CD4-positive, alpha-beta T cell (primary cell): ENCODE measurements around the gene NDUFB3. TPM values are rescaled to one million over a fixed set of nuclear protein-coding genes. Genes with fewer than 3 reads are reported as not detected.

ENCODE experiments used
- ATAC-seq: fragments of 200-7000 bp; cut with Tn5 transposase; one replicate; pipeline ENCODE4 v1.10.0; 2022; ENCODE audit warnings: mild to moderate bottlenecking; ENCODE audit not compliant: poor library complexity
- CTCF ChIA-PET: fragments of 350-600 bp; sonication (Branson Sonifier 250); formaldehyde crosslinking; loops from one replicate; lab custom pipeline; 2021; ENCODE audit warnings: antibody characterized with exemption, inconsistent platforms; lab: Charles Lee
- POLR2A ChIA-PET: fragments of 350-600 bp; sonication (Branson Sonifier 250); formaldehyde crosslinking; loops from one replicate; lab custom pipeline; 2021; ENCODE audit warnings: antibody characterized with exemption, inconsistent platforms; lab: Charles Lee
- DNase-seq, 14 experiments: peaks; one replicate each; pipeline ENCODE4 v3.0.0-alpha.2; 2013 to 2020; ENCODE audit warnings: mixed read lengths in 2 of 14
- H3K27ac ChIP-seq, 2 donors: one replicate each; pipeline versions ENCODE4 v1.5.1 to v1.7.0; 2013; ENCODE audit warnings: low read length in 2 of 2, low read depth in 1 of 2, mild to moderate bottlenecking in 1 of 2
- H3K27me3 ChIP-seq, 2 experiments: 1 replicate in 1 of 2; 2 replicates in 1 of 2; pipeline versions ENCODE4 v1.6.1 to v1.7.0; 2013; ENCODE audit warnings: low read length in 2 of 2, control low read depth in 1 of 2, mild to moderate bottlenecking in 1 of 2, moderate library complexity in 1 of 2; ENCODE audit not compliant: insufficient read depth in 2 of 2, control insufficient read depth in 1 of 2
- H3K36me3 ChIP-seq: one replicate; pipeline ENCODE4 v1.6.1; 2013; ENCODE audit warnings: low read length, control low read depth; ENCODE audit not compliant: insufficient read depth
- H3K4me1 ChIP-seq: one replicate; pipeline ENCODE4 v1.6.1; 2013; ENCODE audit warnings: low read length, control low read depth; ENCODE audit not compliant: insufficient read depth
- H3K4me3 ChIP-seq: one replicate; pipeline ENCODE4 v1.5.1; 2013; ENCODE audit warnings: mild to moderate bottlenecking, low read length, moderate library complexity
- H3K9me3 ChIP-seq, 2 experiments: 1 replicate in 1 of 2; 2 replicates in 1 of 2; pipeline versions ENCODE4 v1.6.1 to v1.7.0; 2013; ENCODE audit warnings: low read length in 2 of 2, mild to moderate bottlenecking in 2 of 2, control low read depth in 1 of 2, moderate library complexity in 1 of 2; ENCODE audit not compliant: control insufficient read depth in 1 of 2, insufficient read depth in 1 of 2
- H3K27ac Mint-ChIP-seq: one replicate; pipeline ENCODE4 v1.8.0; 2020; ENCODE audit warnings: mixed read lengths
- H3K27me3 Mint-ChIP-seq: one replicate; pipeline ENCODE4 v1.8.0; 2021; ENCODE audit warnings: mixed read lengths
- H3K36me3 Mint-ChIP-seq: one replicate; pipeline ENCODE4 v1.8.0; 2021; ENCODE audit warnings: low read depth, mixed read lengths
- H3K4me1 Mint-ChIP-seq: one replicate; pipeline ENCODE4 v1.8.0; 2021; ENCODE audit warnings: low read depth, mixed read lengths
- H3K4me3 Mint-ChIP-seq: one replicate; pipeline ENCODE4 v1.8.0; 2020; ENCODE audit warnings: mild to moderate bottlenecking, mixed read lengths
- H3K9me3 Mint-ChIP-seq: one replicate; pipeline ENCODE4 v1.8.0; 2020; ENCODE audit warnings: mixed read lengths
- intact Hi-C, 2 experiments: fragments of 100-400 bp; cut with DNase I in 1 of 2; cut with micrococcal nuclease in 1 of 2; formaldehyde crosslinking; loops; one replicate each; pipeline versions ENCODE4 v1.15.1 to v1.9.0; 2023 to 2025; cut with DNase I, micrococcal nuclease
- total RNA-seq, 174 experiments: library from RNA in 2 of 174; stranded (reverse) in 2 of 174; gene quantifications; one replicate each; pipeline ENCODE4 v1.2.3 and lab custom pipeline; 2021 to 2026
- TF ChIP-seq, protein P1 (sequence below): fragments of 200-600 bp; IDR thresholded peaks from one replicate; pipeline ENCODE4 v1.8.0; 2022; ENCODE audit warnings: antibody characterized with exemption, mild to moderate bottlenecking

NDUFB3 gene
- total RNA-seq, 2 experiments from 2014 or later = 10.1 to 13.6 TPM

DNA sequence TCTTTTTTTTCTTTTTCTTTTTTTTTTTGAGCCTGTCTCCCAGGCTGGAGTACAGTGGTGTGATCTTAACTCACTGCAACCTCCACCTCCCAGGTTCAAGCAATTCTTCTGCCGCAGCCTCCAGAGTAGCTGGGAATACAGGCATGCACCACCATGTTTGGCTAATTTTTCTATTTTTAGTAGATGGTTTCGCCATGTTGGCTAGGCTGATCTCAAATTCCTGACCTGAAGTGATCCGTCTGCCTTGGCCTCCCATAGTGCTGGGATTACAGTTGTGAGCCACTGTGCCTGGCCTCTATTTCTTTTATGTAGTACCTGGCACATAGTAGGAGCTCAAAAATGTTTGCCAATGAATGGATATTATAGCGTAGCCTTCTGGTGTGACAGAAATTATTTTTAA, 37.4 kb downstream of the NDUFB3 start:
- intact Hi-C loops = no loop called here
- POLR2A ChIA-PET = interaction anchor here (0.7 to 4.2 kb wide), 2 partner anchors 8 to 49 kb away, joined by 3 to 18 read pairs; partner anchors contain the start of gene CFLAR
- CTCF ChIA-PET = interaction anchor here (1.4 kb wide), 1 partner anchor 40 kb away, joined by 3 read pairs; no protein-coding TSS in a partner anchor

DNA sequence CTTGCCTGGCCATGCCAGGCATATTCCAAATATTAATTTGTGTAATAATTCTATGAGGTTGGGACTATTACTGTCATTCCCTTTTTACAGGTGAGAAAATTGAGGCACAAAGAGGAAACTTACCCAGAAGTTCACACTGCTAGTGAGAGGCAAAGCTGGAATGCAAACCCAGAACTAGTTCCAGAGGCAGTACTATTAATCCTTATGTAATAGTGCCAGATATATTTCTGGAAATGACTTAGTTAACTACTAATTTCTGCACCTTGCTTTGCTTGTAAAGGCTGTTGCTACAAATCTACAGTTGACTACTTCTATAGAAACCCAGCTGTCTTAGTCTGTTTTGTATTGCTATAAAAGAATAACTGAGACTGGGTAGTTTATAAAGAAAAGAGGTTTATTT, 38.8 kb downstream of the NDUFB3 start:
- Histone ChIP-seq H3K36me3 (no peaks in the 10 kb centered on the region), H3K27ac (no peak overlapping the region), H3K9me3 (peaks cover 0 to 4% of the 10 kb centered on the region in 2 experiments), H3K4me1 (peaks cover 22% of the 10 kb centered on the region), H3K27me3 (no peaks in the 10 kb centered on the region), H3K4me3 (no peak overlapping the region)
- Mint-ChIP-seq H3K27me3 (no peaks in the 10 kb centered on the region), H3K9me3 (no peaks in the 10 kb centered on the region), H3K36me3 (peaks cover 5% of the 10 kb centered on the region), H3K4me1 (peaks cover 30% of the 10 kb centered on the region), H3K4me3 (no peak overlapping the region), H3K27ac (no peak overlapping the region)
- CTCF ChIA-PET = no interaction called here
- no peak for DNase-seq
- POLR2A ChIA-PET = no interaction called here
- intact Hi-C loops = no loop called here
- TF ChIP-seq, protein P1, sequence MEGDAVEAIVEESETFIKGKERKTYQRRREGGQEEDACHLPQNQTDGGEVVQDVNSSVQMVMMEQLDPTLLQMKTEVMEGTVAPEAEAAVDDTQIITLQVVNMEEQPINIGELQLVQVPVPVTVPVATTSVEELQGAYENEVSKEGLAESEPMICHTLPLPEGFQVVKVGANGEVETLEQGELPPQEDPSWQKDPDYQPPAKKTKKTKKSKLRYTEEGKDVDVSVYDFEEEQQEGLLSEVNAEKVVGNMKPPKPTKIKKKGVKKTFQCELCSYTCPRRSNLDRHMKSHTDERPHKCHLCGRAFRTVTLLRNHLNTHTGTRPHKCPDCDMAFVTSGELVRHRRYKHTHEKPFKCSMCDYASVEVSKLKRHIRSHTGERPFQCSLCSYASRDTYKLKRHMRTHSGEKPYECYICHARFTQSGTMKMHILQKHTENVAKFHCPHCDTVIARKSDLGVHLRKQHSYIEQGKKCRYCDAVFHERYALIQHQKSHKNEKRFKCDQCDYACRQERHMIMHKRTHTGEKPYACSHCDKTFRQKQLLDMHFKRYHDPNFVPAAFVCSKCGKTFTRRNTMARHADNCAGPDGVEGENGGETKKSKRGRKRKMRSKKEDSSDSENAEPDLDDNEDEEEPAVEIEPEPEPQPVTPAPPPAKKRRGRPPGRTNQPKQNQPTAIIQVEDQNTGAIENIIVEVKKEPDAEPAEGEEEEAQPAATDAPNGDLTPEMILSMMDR = no peak
- no peak for ATAC-seq

More for the DNA sequence above, 37.4 kb downstream of the NDUFB3 start:
- Mint-ChIP-seq H3K36me3 (peaks cover 3% of the 10 kb centered on the region), H3K27me3 (no peaks in the 10 kb centered on the region), H3K9me3 (no peaks in the 10 kb centered on the region), H3K4me1 (peaks cover 16% of the 10 kb centered on the region), H3K4me3 (no peak overlapping the region), H3K27ac (no peak overlapping the region)
- no peak overlapping the region for H3K4me3 ChIP-seq
- H3K27me3 ChIP-seq = no peaks in the 10 kb centered on the region
- no peak for ATAC-seq
- TF ChIP-seq, protein P1 = no peak
- H3K27ac ChIP-seq = no peak overlapping the region
- no peak for DNase-seq
- no peaks in the 10 kb centered on the region for H3K36me3 ChIP-seq
- H3K9me3 ChIP-seq = no peaks in the 10 kb centered on the region
- H3K4me1 ChIP-seq = peaks cover 10% of the 10 kb centered on the region

DNA sequence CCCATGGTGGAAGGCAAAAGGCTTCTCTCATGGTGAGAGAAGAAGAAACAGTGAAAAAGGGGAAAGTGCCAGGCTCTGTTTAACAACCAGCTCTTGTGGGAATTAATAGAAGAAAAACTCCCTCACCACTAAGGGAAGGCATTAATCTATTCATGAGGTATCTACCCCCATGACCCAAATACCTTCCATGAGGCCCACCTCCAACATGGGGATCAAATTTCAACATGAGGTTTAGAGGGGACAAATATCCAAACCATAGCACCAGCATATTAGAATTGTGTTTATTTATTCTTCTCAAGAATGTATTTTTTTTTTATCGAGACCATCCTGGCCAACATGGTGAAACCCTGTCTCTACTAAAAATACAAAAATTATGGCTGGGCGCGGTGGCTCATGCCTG, 39.3 kb downstream of the NDUFB3 start:
- H3K36me3 Mint-ChIP-seq = peaks cover 9% of the 10 kb centered on the region
- Histone ChIP-seq H3K9me3 (peaks cover 0 to 6% of the 10 kb centered on the region in 2 experiments), H3K27me3 (no peaks in the 10 kb centered on the region), H3K36me3 (no peaks in the 10 kb centered on the region), H3K4me3 (no peak overlapping the region), H3K4me1 (peaks cover 24% of the 10 kb centered on the region), H3K27ac (no peak overlapping the region)
- TF ChIP-seq, protein P1 = no peak
- ChIA-PET CTCF (no interaction called here), POLR2A (no interaction called here)
- H3K4me3 Mint-ChIP-seq = peak overlapping the region; percentile 11
- peaks cover 35% of the 10 kb centered on the region for H3K4me1 Mint-ChIP-seq
- intact Hi-C loops = no loop called here
- no peaks in the 10 kb centered on the region for H3K9me3 Mint-ChIP-seq
- no peak overlapping the region for H3K27ac Mint-ChIP-seq
- no peak for DNase-seq
- no peak for ATAC-seq
- no peaks in the 10 kb centered on the region for H3K27me3 Mint-ChIP-seq
